GM10248 (cell line): ENCODE results near the gene CLIP4.
"Not testable (repeated sequence)": the region's sequence is repeated elsewhere in the genome, so short reads cannot be mapped to it uniquely, and the experiment has no call there.

ENCODE experiments used
- CTCF ChIA-PET: fragments of 300-600 bp; sonication (Branson Sonifier 250); formaldehyde crosslinking; extraction: SDS; loops from one replicate; lab custom pipeline; 2021; ENCODE audit warnings: antibody characterized with exemption; lab: Yijun Ruan, JAX
- POLR2A ChIA-PET: fragments of 350-650 bp; sonication (Branson Sonifier 250); formaldehyde crosslinking; extraction: SDS; loops from one replicate; lab custom pipeline; 2020; ENCODE audit warnings: antibody characterized with exemption; lab: Yijun Ruan, JAX
- DNase-seq: peaks from one replicate; pipeline ENCODE4 v3.0.0; 2012; ENCODE audit errors: extremely low spot score
- CTCF ChIP-seq: IDR thresholded peaks from 2 replicates; pipeline ENCODE4 v1.5.1; 2012; ENCODE audit warnings: mild to moderate bottlenecking, low read depth; ENCODE audit errors: extremely low read depth, missing control alignments, control extremely low read depth

Gene CLIP4

DNA sequence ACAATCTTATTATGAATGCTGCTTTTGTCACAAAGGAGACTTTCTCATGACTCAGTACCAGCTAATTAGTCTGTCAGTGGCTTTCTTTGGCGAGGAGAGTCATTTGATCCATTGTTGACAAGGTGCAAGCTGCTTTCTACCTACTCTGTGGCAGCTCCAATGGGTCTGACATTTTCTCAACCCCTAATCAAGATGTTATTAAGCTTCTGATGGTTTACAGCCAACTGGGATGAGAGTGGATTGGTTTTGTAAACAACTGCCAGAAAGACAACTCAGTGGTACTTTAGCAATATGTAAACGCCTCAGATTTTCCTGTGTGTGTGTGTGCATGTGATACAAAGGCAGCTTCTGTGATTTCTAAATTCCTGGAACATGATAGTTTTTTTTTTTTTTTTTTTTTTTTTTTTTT, 8.2 kb upstream of the CLIP4 start:
- no peak for TF ChIP-seq CTCF
- ChIA-PET POLR2A (interaction anchor here (0.7 kb wide), 1 partner anchor 22 kb away, joined by 10 read pairs; no protein-coding TSS in a partner anchor), CTCF (interaction anchor here (1.0 to 2.7 kb wide), 3 partner anchors 11 to 28 kb away, joined by 3 to 6 read pairs (median 3); no protein-coding TSS in a partner anchor)
- no peak for DNase-seq

- ChIA-PET POLR2A (interaction anchor here (0.7 kb wide), 1 partner anchor 22 kb away, joined by 10 read pairs; no protein-coding TSS in a partner anchor), CTCF (interaction anchor here (1.0 to 2.7 kb wide), 3 partner anchors 10 to 29 kb away, joined by 3 to 6 read pairs (median 3); no protein-coding TSS in a partner anchor)
- DNase-seq = not testable (repeated sequence)
These were observed 7.7 kb upstream of the CLIP4 start for GRCh38 chr2:29107547-29107946.

DNA sequence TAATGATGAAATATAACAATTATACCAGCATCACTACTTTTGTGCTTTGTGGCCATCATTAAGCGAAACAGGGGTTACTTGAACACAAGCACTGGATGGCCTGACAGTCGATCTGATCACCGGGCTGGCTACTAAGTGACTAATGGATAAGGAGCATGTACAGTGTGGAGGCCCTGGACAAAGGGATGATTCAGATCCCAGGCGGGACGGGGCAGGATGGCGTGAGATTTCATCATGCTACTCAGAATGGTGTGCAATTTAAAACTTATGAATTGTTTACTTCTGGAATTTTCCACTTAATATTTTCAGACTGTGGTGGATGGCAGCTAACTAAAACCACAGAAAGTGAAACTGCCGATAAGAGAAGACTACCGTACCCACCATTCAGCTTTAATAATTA, 7.0 kb upstream of the CLIP4 start:
- no peak for TF ChIP-seq CTCF
- ChIA-PET POLR2A (no interaction called here), CTCF (interaction anchor here (1.3 to 2.7 kb wide), 3 partner anchors 10 to 21 kb away, joined by 3 to 6 read pairs (median 6); no protein-coding TSS in a partner anchor)
- DNase-seq = no peak

DNA sequence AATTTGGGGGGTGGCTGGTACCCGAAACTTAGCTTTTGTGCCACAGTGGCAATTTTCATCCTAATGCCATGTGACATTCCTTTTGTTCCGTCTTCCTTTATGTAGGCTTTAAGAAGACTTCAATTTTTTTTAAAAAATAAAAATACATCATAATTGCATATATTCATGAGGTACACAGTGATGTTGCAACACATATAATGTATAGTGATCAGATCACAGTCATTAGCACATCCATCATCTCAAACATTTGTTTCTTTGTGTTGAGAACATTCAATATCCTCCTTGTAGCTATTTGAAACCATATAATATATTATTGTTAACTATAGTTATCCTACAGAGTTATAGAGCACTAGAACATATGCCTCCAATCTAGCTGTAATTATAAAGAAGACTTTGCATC, 6.0 kb upstream of the CLIP4 start:
- no peak for TF ChIP-seq CTCF
- CTCF ChIA-PET = interaction anchor here (1.3 to 1.7 kb wide), 2 partner anchors 11 to 20 kb away, joined by 3 to 6 read pairs; no protein-coding TSS in a partner anchor
- DNase-seq = no peak
- POLR2A ChIA-PET = no interaction called here

GRCh38 chr2:29110916-29111535, 4.2 kb upstream of the CLIP4 start:
- POLR2A ChIA-PET = no interaction called here
- DNase-seq = peak; percentile 46
- CTCF ChIA-PET = interaction anchor here (1.1 kb wide), 1 partner anchor 18 kb away, joined by 3 read pairs; no protein-coding TSS in a partner anchor
- no peak for TF ChIP-seq CTCF

DNA sequence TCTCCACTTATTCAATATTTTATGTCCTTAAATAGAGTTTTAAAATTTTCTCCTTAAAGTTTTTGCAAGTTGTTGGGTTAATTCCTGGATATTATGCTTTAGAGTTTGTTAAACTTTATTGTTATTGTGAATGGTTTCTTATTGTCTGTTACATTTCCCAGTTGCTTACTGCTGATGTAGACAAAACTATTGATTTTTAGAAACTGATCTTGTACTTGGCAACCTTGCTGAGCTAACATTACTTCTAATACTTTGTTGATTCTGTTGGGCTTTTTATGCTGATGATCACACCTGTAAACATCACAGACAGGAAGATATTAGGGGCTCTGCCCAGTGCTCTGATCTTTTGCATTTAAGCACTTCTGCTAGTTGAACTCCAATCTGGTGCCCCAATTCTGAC, 2.8 kb upstream of the CLIP4 start:
- DNase-seq = no peak
- ChIA-PET CTCF (no interaction called here), POLR2A (no interaction called here)
- TF ChIP-seq CTCF = no peak
